PC-9 (cell line): ENCODE data around the gene MLIP. TPM values are rescaled to one million over a fixed set of nuclear protein-coding genes. Genes with fewer than 3 reads are reported as not detected.

Source experiments
- BruUV-seq: library from RNA; stranded (reverse); fragments of 400-500 nt; replicated peaks from 2 replicates; lab custom pipeline; 2021; lab: Mats Ljungman, UMichigan
- CTCF ChIA-PET: fragments of 300-600 bp; sonication (Branson Sonifier 250); formaldehyde crosslinking; loops from one replicate; lab custom pipeline; 2022; ENCODE audit warnings: antibody characterized with exemption; lab: Charles Lee
- POLR2A ChIA-PET: fragments of 300-600 bp; sonication (Branson Sonifier 250); formaldehyde crosslinking; loops from one replicate; lab custom pipeline; 2022; ENCODE audit warnings: antibody characterized with exemption; ENCODE audit not compliant: unreplicated experiment; lab: Charles Lee
- DNase-seq, 2 experiments: peaks; one replicate each; pipeline versions ENCODE4 v3.0.0 to v3.0.0-alpha.2; 2015 to 2022; ENCODE audit warnings: mixed read lengths in 1 of 2
- H2AFZ ChIP-seq: fragments of 200-600 bp; sonication (generic); 2 replicates; pipeline ENCODE4 v1.8.1; 2017; ENCODE audit warnings: antibody characterized with exemption
- H3F3A ChIP-seq: fragments of 200-600 bp; sonication (generic); 2 replicates; pipeline ENCODE4 v1.8.1; 2017; ENCODE audit warnings: antibody characterized with exemption, mild to moderate bottlenecking, low read depth; ENCODE audit not compliant: insufficient read depth
- H3K27ac ChIP-seq: fragments of 200-600 bp; sonication (generic); 2 replicates; pipeline ENCODE4 v1.6.1; 2016; ENCODE audit warnings: mixed run types
- H3K27me3 ChIP-seq: fragments of 200-600 bp; sonication (generic); 2 replicates; pipeline ENCODE4 v1.6.1; 2016; ENCODE audit warnings: low read depth, mixed run types; ENCODE audit not compliant: insufficient read depth
- H3K36me3 ChIP-seq: fragments of 200-600 bp; sonication (generic); 2 replicates; pipeline ENCODE4 v1.6.1; 2016; ENCODE audit warnings: low read depth, mixed run types
- H3K4me1 ChIP-seq: fragments of 200-600 bp; sonication (generic); replicated peaks from 2 replicates; pipeline ENCODE4 v1.6.1; 2016; ENCODE audit warnings: mixed run types; ENCODE audit not compliant: insufficient read depth
- H3K4me2 ChIP-seq: fragments of 200-600 bp; sonication (generic); 2 replicates; pipeline ENCODE4 v1.6.1; 2017; ENCODE audit warnings: mixed run types
- H3K4me3 ChIP-seq: fragments of 200-600 bp; sonication (generic); 2 replicates; pipeline ENCODE4 v1.6.1; 2016; ENCODE audit warnings: mixed run types
- H3K79me2 ChIP-seq: fragments of 200-600 bp; sonication (generic); 2 replicates; pipeline ENCODE4 v1.6.1; 2017; ENCODE audit warnings: low read depth, mixed run types
- H3K9me2 ChIP-seq: fragments of 200-600 bp; sonication (generic); 2 replicates; pipeline ENCODE4 v1.8.1; 2017; ENCODE audit warnings: mild to moderate bottlenecking; ENCODE audit not compliant: insufficient read depth
- H3K9me3 ChIP-seq: fragments of 200-600 bp; sonication (generic); 2 replicates; pipeline ENCODE4 v1.8.1; 2016; ENCODE audit warnings: low read depth; ENCODE audit not compliant: insufficient read depth
- H4K20me1 ChIP-seq: fragments of 200-600 bp; sonication (generic); 2 replicates; pipeline ENCODE4 v1.8.1; 2017; ENCODE audit not compliant: insufficient read depth
- CTCF ChIP-seq: fragments of 200-600 bp; sonication (generic); conservative IDR thresholded peaks from 2 replicates; pipeline ENCODE4 v1.6.1; 2017; ENCODE audit warnings: mixed run types, antibody characterized with exemption, mild to moderate bottlenecking, moderate library complexity
- EZH2 ChIP-seq: fragments of 200-600 bp; sonication (generic); IDR thresholded peaks from 2 replicates; pipeline ENCODE4 v1.8.0; 2017; ENCODE audit warnings: antibody characterized with exemption, low read depth
- intact Hi-C: fragments of 100-400 bp; cut with micrococcal nuclease; formaldehyde crosslinking; loops from one replicate; pipeline ENCODE4 v1.10.0; 2022; ENCODE audit not compliant: unreplicated experiment
- total RNA-seq: library from RNA; stranded (reverse); gene quantifications from 2 replicates; pipeline ENCODE4 v1.2.3, GENCODE V29; 2021

Gene MLIP
- total RNA-seq, 1 experiment from 2014 or later, result 0.79 TPM

GRCh38 chr6:54264581-54265272 is 153.5 kb downstream of the MLIP start:
- Histone ChIP-seq H3K4me1 (no peaks in the 10 kb centered on the region), H3K4me3 (no peak overlapping the region), H3K9me2 (no peaks in the 10 kb centered on the region), H3K4me2 (no peak overlapping the region), H2AFZ (0 out of 2 replicates have a peak overlapping the region, but pooled peaks have one; percentile 17), H3K36me3 (no peaks in the 10 kb centered on the region), H3K27ac (no peak overlapping the region), H4K20me1 (no peaks in the 10 kb centered on the region), H3K27me3 (no peaks in the 10 kb centered on the region), H3K9me3 (no peaks in the 10 kb centered on the region), H3K79me2 (no peaks in the 10 kb centered on the region), H3F3A (no peaks in the 10 kb centered on the region)
- DNase-seq, result no peak
- ChIA-PET CTCF (interaction anchor here (0.5 kb wide), 1 partner anchor 279 kb away, joined by 3 read pairs; no protein-coding TSS in a partner anchor), POLR2A (no interaction called here)
- intact Hi-C loops, result no loop called here
- BruUV-seq, result no TSS peak
- TF ChIP-seq EZH2, result no peak
- TF ChIP-seq CTCF, result no peak

DNA sequence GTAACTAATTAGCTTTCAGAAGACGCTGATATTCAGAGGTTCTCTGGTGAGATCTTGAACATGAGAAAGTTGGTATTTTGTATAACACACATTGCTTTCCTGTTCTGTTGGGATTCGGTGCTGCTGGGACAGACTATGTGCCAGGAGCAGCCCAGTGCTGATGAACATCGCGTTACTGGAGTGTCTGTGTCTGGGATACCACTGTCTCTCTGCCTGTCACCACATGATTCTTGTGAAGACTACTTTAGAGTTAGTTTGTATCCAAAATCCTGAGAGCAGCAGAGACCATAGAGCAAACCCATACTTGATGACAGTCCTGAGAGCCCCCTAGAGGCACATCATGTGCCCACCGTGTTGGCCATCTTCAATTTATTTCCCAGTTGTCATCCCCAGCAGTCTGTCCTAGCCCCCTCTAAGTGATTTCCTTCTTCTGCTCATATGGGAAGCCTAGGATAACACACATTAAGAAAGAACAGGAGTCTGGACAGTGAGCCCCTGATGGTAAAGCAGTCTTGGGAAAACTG is 155.2 kb downstream of the MLIP start:
- Histone ChIP-seq H3F3A (no peaks in the 10 kb centered on the region), H3K4me1 (no peaks in the 10 kb centered on the region)

DNA sequence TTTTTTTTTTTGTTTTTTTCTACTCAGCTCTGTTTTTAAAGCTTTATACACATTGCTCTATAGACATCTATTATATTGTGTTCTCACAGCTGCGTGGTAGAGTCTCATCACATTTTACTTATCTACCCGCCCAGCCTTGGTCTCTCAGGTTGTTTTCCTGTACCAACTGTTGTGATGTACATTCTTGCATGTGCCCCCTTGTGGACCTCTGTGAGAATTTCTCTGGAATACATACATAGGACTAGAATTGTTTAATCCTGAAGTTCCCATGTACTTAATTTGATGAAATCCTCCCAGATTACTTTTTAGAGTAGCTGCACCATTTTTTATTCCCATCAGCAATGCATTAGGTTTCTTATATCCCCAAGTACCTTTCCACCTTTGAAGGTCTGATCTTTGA is 156.6 kb downstream of the MLIP start:
- Histone ChIP-seq H3K4me2 (no peak overlapping the region), H3K36me3 (no peaks in the 10 kb centered on the region), H3K4me1 (no peaks in the 10 kb centered on the region), H3K4me3 (no peak overlapping the region), H3K79me2 (no peaks in the 10 kb centered on the region), H3K9me2 (no peaks in the 10 kb centered on the region), H3K27me3 (no peaks in the 10 kb centered on the region), H2AFZ (no peak overlapping the region), H3K9me3 (no peaks in the 10 kb centered on the region), H3F3A (no peaks in the 10 kb centered on the region), H3K27ac (no peak overlapping the region), H4K20me1 (no peaks in the 10 kb centered on the region)
- no TSS peak for BruUV-seq
- TF ChIP-seq CTCF, result peak; percentile 65
- TF ChIP-seq EZH2, result no peak
- ChIA-PET CTCF (interaction anchor here (1.4 kb wide), 1 partner anchor 282 kb away, joined by 4 read pairs; no protein-coding TSS in a partner anchor), POLR2A (no interaction called here)
- peak in 1 of 2 experiments; percentile 2 for DNase-seq
- intact Hi-C loops, result loop anchor here (2.0 kb wide), 1 partner anchor 281 kb away; no protein-coding TSS in a partner anchor

More for the DNA sequence above, 155.2 kb downstream of the MLIP start:
- Histone ChIP-seq H3K9me2 (no peaks in the 10 kb centered on the region), H3K79me2 (no peaks in the 10 kb centered on the region), H3K27me3 (no peaks in the 10 kb centered on the region), H3K4me3 (no peak overlapping the region), H3K36me3 (no peaks in the 10 kb centered on the region), H2AFZ (no peak overlapping the region), H3K9me3 (no peaks in the 10 kb centered on the region), H3K27ac (no peak overlapping the region), H4K20me1 (no peaks in the 10 kb centered on the region), H3K4me2 (no peak overlapping the region)
- ChIA-PET POLR2A (no interaction called here), CTCF (interaction anchor here (1.4 kb wide), 1 partner anchor 280 kb away, joined by 4 read pairs; no protein-coding TSS in a partner anchor)
- DNase-seq, result no peak
- no TSS peak for BruUV-seq
- intact Hi-C loops, result loop anchor here (2.0 kb wide), 1 partner anchor 280 kb away; no protein-coding TSS in a partner anchor
- TF ChIP-seq CTCF (no peak), EZH2 (no peak)
